ENCODE data around the gene BACE2. TPM values are rescaled to one million over a fixed set of nuclear protein-coding genes. Genes with fewer than 3 reads are reported as not detected.

BACE2 gene
- total RNA-seq, 1 experiment from 2014 or later: 23.2 TPM

DNA sequence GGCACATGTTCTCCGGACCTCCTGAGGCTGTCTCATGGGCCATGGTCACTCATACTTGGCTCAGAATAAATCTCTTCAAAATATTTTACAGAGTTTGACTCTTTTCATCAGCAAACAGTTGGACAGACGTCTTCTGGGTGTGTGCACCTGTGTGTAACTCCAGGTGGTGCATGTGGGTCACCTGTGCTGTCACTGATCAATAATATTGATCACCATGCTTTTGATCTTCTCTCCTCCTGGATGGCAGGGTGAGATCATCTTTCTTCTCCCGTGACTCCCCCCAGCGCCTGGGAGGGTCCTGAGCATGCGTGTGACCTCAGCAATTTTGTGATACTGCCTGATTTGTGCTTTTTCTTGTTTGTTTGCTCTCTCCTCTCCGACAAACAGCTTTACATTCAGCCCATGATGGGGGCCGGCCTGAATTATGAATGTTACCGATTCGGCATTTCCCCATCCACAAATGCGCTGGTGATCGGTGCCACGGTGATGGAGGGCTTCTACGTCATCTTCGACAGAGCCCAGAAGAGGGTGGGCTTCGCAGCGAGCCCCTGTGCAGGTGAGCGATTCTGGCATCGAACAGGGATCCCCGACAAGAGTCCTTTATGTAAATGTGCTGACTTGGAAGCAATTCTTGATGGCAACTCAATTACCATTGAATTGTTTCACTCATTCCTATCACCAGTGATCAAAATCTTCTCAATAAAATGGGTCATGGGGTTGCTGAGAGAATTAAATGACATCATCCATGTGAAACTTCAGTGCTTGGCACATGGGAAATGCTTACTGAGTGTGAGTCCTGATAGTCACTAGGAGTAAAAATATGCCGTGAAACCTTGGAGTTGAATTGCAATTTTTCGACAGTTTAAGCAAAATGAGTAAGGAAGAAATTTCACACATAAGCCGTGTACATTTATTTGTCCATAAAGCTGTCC lies 89.1 kb downstream of the BACE2 start:
- Histone ChIP-seq H3K4me3 (replicated peaks in 1 of 2; ENCODE audit: low read depth in 1 of 2, low read length in 2 of 2) (no peak overlapping the region), H2AFZ (ENCODE audit: low read depth, low read length, poor library complexity, severe bottlenecking) (no peak overlapping the region), H3K4me1 (ENCODE audit: control insufficient read depth in 1 of 2, insufficient read depth in 2 of 2, low read length in 2 of 2) (no peaks in the 10 kb centered on the region), H3K9me2 (ENCODE audit: insufficient read depth) (no peaks in the 10 kb centered on the region), H3K36me3 (ENCODE audit: control insufficient read depth in 1 of 2, insufficient read depth in 2 of 2, low read length in 2 of 2) (no peaks in the 10 kb centered on the region), H3K9ac (ENCODE audit: low read length) (no peak overlapping the region), H4K20me1 (ENCODE audit: insufficient read depth) (no peaks in the 10 kb centered on the region), H3K27ac (ENCODE audit: low read depth, low read length) (no peak overlapping the region), H3K9me3 (ENCODE audit: control insufficient read depth in 1 of 2, insufficient read depth in 1 of 2, low read depth in 1 of 2, low read length in 2 of 2) (no peaks in the 10 kb centered on the region), H3K4me2 (ENCODE audit: low read length) (no peak overlapping the region), H3K79me2 (ENCODE audit: insufficient read depth, low read length) (no peaks in the 10 kb centered on the region), H3K27me3 (ENCODE audit: insufficient read depth, low read length) (no peaks in the 10 kb centered on the region)
- ChIA-PET CTCF (no interaction called here), POLR2A (no interaction called here), RAD21 (ENCODE audit: low non-redundant PET in 1 of 2, low total read pairs in 2 of 2, uncharacterized antibody in 2 of 2, unreplicated experiment in 2 of 2) (no interaction called here)
- TF ChIP-seq, protein P1, sequence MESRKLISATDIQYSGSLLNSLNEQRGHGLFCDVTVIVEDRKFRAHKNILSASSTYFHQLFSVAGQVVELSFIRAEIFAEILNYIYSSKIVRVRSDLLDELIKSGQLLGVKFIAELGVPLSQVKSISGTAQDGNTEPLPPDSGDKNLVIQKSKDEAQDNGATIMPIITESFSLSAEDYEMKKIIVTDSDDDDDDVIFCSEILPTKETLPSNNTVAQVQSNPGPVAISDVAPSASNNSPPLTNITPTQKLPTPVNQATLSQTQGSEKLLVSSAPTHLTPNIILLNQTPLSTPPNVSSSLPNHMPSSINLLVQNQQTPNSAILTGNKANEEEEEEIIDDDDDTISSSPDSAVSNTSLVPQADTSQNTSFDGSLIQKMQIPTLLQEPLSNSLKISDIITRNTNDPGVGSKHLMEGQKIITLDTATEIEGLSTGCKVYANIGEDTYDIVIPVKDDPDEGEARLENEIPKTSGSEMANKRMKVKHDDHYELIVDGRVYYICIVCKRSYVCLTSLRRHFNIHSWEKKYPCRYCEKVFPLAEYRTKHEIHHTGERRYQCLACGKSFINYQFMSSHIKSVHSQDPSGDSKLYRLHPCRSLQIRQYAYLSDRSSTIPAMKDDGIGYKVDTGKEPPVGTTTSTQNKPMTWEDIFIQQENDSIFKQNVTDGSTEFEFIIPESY (IDR thresholded peaks at IDR 0.05; ENCODE audit: extremely low read depth, insufficient replicate concordance, low read length): no peak
- no peak for TF ChIP-seq JUND (IDR thresholded peaks at IDR 0.05)
- TF ChIP-seq POLR2AphosphoS5 (IDR thresholded peaks at IDR 0.05; ENCODE audit: low read depth, low read length): no peak
- TF ChIP-seq SIN3A (IDR thresholded peaks at IDR 0.05; ENCODE audit: low read depth): no peak
- no peak for TF ChIP-seq ELF1 (IDR thresholded peaks at IDR 0.05; ENCODE audit: borderline replicate concordance, low read depth)
- TF ChIP-seq ZFX (IDR thresholded peaks at IDR 0.05): no peak
- TF ChIP-seq YY1 (IDR thresholded peaks at IDR 0.05; ENCODE audit: extremely low read depth, insufficient replicate concordance, low read depth, low read length): no peak
- TF ChIP-seq EZH2 (IDR thresholded peaks at IDR 0.05): no peak
- TF ChIP-seq CBX3 (IDR thresholded peaks at IDR 0.05; ENCODE audit: low read depth): no peak
- intact Hi-C loops (cut with micrococcal nuclease): no loop called here
- DNase-seq (ENCODE audit: low read depth, low spot score) (no peak), ATAC-seq (no peak)
- no TSS peak for BruUV-seq (replicated peaks)

All from HCT116 (cell line).